Sigmoid colon (tissue), 4 donors: ENCODE results near the gene RGS7.

Source experiments
- EP300 ChIP-seq, 4 donors: sonication (generic); formaldehyde crosslinking; IDR thresholded peaks; one replicate each; pipeline ENCODE4 v1.6.1; 2017; ENCODE audit warnings: antibody characterized with exemption in 4 of 4
- POLR2A ChIP-seq, 2 donors: fragments of 450-650 bp; IDR thresholded peaks; one replicate each; pipeline ENCODE4 v1.6.1; 2016; ENCODE audit warnings: antibody characterized with exemption in 2 of 2, mild to moderate bottlenecking in 2 of 2, moderate library complexity in 2 of 2
- POLR2AphosphoS5 ChIP-seq, 4 donors: sonication (generic); formaldehyde crosslinking; IDR thresholded peaks; one replicate each; pipeline ENCODE4 v1.6.1; 2017; ENCODE audit warnings: antibody characterized with exemption in 4 of 4
- TF ChIP-seq, protein P1 (sequence below), 4 experiments: fragments of 450-650 bp in 3 of 4; fragments of 200-600 bp in 1 of 4; IDR thresholded peaks; one replicate each; pipeline ENCODE4 v1.5.1; 2016 to 2019; ENCODE audit warnings: antibody characterized with exemption in 4 of 4, mild to moderate bottlenecking in 3 of 4, moderate library complexity in 2 of 4

DNA sequence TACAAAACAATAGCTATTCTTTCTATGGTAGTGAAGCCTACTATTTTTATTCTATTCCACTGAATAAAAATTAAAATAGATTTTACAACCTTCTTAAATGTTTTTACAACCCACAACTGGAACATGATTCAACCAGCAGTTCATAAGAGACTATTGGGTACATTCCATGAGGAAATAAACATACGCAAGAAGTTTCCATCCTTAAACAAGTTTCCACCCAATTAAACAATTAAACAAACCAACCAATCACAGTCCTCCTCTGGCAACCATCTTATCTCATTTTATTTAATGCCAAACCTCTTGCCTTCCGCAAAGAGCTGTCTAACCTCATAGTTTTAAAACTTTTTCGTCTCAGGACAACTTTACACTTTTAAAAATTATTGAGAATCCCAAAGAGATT lies 239.0 kb downstream of the RGS7 start:
- TF ChIP-seq EP300 (IDR thresholded peaks at IDR 0.05) (no peak), POLR2AphosphoS5 (IDR thresholded peaks at IDR 0.05) (no peak), POLR2A (IDR thresholded peaks at IDR 0.05) (no peak)
- TF ChIP-seq, protein P1, sequence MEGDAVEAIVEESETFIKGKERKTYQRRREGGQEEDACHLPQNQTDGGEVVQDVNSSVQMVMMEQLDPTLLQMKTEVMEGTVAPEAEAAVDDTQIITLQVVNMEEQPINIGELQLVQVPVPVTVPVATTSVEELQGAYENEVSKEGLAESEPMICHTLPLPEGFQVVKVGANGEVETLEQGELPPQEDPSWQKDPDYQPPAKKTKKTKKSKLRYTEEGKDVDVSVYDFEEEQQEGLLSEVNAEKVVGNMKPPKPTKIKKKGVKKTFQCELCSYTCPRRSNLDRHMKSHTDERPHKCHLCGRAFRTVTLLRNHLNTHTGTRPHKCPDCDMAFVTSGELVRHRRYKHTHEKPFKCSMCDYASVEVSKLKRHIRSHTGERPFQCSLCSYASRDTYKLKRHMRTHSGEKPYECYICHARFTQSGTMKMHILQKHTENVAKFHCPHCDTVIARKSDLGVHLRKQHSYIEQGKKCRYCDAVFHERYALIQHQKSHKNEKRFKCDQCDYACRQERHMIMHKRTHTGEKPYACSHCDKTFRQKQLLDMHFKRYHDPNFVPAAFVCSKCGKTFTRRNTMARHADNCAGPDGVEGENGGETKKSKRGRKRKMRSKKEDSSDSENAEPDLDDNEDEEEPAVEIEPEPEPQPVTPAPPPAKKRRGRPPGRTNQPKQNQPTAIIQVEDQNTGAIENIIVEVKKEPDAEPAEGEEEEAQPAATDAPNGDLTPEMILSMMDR (IDR thresholded peaks at IDR 0.05) = no peak
